ENCODE data around the gene MRS2. TPM values are rescaled to one million over a fixed set of nuclear protein-coding genes. Genes with fewer than 3 reads are reported as not detected.

The MRS2 gene
- total RNA-seq, 1 donor from 2014 or later: 23.1 TPM

DNA sequence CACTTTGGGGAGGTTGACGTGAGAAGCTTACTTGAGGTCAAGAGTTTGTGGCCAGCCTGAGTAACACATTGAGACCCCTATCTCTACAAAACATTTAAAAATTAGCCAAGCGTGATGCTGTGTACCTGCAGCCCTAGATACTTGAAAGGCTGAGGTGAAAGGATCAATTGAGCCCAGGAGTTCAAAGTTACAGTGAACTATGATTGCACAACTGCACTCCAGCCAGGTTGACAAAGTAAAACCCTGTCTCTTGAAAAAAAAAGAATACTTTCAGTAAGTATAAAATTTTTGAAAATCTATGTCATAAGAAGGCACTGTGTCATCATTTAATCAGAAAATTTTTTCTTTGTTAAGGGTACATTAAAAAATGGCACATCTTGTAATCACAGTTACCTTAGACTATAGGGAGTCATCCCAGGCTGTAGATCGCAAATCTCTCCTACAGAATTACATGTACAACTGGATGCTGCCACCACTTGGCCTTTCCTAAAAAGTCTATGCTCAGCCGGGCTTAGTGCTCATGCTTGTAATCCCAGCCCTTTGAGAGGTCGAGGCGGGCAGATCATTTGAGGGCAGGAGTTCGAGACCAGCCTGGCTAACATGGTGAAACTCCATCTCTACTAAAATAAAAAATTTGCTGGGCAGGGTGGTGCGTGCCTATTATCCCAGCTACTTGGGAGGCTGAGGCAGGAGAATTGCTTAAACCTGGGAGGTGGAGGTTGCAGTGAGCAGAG, 17.0 kb upstream of the MRS2 start:
- Histone ChIP-seq H3K27ac (no peak overlapping the region), H3K4me1 (no peaks in the 10 kb centered on the region), H3K4me3 (no peak overlapping the region), H3K27me3 (no peaks in the 10 kb centered on the region), H3K9me3 (no peaks in the 10 kb centered on the region), H3K36me3 (no peaks in the 10 kb centered on the region)
- no peak for DNase-seq (ENCODE audit: extremely low spot score in 2 of 2)
- TF ChIP-seq POLR2AphosphoS5 (IDR thresholded peaks at IDR 0.05; ENCODE audit: insufficient read depth in 1 of 2, low read depth in 1 of 2) (no peak), POLR2A (IDR thresholded peaks at IDR 0.05) (no peak)
- TF ChIP-seq, protein P1, sequence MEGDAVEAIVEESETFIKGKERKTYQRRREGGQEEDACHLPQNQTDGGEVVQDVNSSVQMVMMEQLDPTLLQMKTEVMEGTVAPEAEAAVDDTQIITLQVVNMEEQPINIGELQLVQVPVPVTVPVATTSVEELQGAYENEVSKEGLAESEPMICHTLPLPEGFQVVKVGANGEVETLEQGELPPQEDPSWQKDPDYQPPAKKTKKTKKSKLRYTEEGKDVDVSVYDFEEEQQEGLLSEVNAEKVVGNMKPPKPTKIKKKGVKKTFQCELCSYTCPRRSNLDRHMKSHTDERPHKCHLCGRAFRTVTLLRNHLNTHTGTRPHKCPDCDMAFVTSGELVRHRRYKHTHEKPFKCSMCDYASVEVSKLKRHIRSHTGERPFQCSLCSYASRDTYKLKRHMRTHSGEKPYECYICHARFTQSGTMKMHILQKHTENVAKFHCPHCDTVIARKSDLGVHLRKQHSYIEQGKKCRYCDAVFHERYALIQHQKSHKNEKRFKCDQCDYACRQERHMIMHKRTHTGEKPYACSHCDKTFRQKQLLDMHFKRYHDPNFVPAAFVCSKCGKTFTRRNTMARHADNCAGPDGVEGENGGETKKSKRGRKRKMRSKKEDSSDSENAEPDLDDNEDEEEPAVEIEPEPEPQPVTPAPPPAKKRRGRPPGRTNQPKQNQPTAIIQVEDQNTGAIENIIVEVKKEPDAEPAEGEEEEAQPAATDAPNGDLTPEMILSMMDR (IDR thresholded peaks at IDR 0.05): no peak
- intact Hi-C loops (cut with DNase I): no loop called here

DNA sequence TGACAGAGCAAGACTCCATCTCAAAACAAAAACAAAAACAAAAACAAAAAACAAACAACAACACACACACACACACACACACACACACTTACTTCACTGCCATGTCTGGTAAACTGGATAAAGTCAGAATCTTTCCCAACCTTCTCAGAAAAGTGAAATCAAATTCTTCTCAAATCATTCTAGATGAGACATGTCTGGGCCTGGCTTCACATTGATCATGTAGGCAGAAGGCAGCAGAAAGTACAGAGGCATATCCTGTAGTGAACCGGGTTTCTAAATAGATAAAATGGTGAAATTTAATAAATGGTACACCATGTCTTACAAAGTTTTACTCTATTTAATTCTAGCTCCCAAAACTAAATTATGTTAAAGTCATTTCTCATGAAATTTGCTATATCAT, 14.9 kb upstream of the MRS2 start:
- H3K27ac ChIP-seq: no peak overlapping the region

DNA sequence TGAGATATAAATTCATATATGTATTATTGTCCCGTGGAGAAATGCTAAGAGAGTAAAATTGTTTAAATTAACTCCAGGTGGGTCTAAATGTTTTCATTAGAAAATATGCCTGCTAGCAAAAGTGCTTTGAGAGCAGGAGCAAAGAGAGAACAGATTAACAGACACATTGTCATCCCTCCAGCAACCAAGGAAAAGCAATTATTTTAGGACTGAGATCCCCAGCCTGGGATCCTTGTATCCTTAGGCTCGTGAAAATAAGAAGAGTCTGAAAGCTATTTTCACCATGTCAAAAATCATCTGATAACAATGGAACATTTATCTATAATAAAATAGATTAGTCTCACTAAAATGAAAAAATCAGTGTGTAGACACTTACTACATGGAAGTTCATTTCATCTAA, 11.5 kb upstream of the MRS2 start:
- no peaks in the 10 kb centered on the region for H3K27me3 ChIP-seq
- H3K4me1 ChIP-seq: no peaks in the 10 kb centered on the region
- intact Hi-C loops (cut with DNase I): no loop called here
- DNase-seq (ENCODE audit: extremely low spot score in 2 of 2): no peak
- no peak overlapping the region for H3K4me3 ChIP-seq
- TF ChIP-seq POLR2AphosphoS5 (IDR thresholded peaks at IDR 0.05; ENCODE audit: insufficient read depth in 1 of 2, low read depth in 1 of 2): no peak
- TF ChIP-seq POLR2A (IDR thresholded peaks at IDR 0.05): no peak
- TF ChIP-seq, protein P1 (IDR thresholded peaks at IDR 0.05): no peak
- no peaks in the 10 kb centered on the region for H3K36me3 ChIP-seq
- no peak overlapping the region for H3K27ac ChIP-seq
- H3K9me3 ChIP-seq: no peaks in the 10 kb centered on the region

More for the DNA sequence above, 14.9 kb upstream of the MRS2 start:
- intact Hi-C loops (cut with DNase I): no loop called here
- no peaks in the 10 kb centered on the region for H3K27me3 ChIP-seq
- H3K4me1 ChIP-seq: no peaks in the 10 kb centered on the region
- no peaks in the 10 kb centered on the region for H3K9me3 ChIP-seq
- no peak for DNase-seq (ENCODE audit: extremely low spot score in 2 of 2)
- no peaks in the 10 kb centered on the region for H3K36me3 ChIP-seq
- TF ChIP-seq, protein P1 (IDR thresholded peaks at IDR 0.05): no peak
- TF ChIP-seq POLR2A (IDR thresholded peaks at IDR 0.05): no peak
- no peak for TF ChIP-seq POLR2AphosphoS5 (IDR thresholded peaks at IDR 0.05; ENCODE audit: insufficient read depth in 1 of 2, low read depth in 1 of 2)
- H3K4me3 ChIP-seq: no peak overlapping the region

- H3K9me3 ChIP-seq: no peaks in the 10 kb centered on the region
- DNase-seq (ENCODE audit: extremely low spot score in 2 of 2): no peak
- H3K36me3 ChIP-seq: no peaks in the 10 kb centered on the region
- intact Hi-C loops (cut with DNase I): no loop called here
- no peak overlapping the region for H3K4me3 ChIP-seq
- no peaks in the 10 kb centered on the region for H3K27me3 ChIP-seq
- TF ChIP-seq POLR2A (IDR thresholded peaks at IDR 0.05) (no peak), POLR2AphosphoS5 (IDR thresholded peaks at IDR 0.05; ENCODE audit: insufficient read depth in 1 of 2, low read depth in 1 of 2) (no peak)
- TF ChIP-seq, protein P1 (IDR thresholded peaks at IDR 0.05): no peak
- H3K27ac ChIP-seq: no peak overlapping the region
- H3K4me1 ChIP-seq: no peaks in the 10 kb centered on the region
Measured at GRCh38 chr6:24391756-24392405, 10.9 kb upstream of the MRS2 start.
